Gastroesophageal sphincter (tissue), 4 donors: ENCODE results near the gene AGBL4. TPM values are rescaled to one million over a fixed set of nuclear protein-coding genes. Genes with fewer than 3 reads are reported as not detected.
"Not testable (repeated sequence)": the region's sequence is repeated elsewhere in the genome, so short reads cannot be mapped to it uniquely, and the experiment has no call there.

Experiments used
- ATAC-seq: fragments of 150-250 bp; one replicate; pipeline ENCODE4 v1.9.1; 2016; ENCODE audit warnings: mild to moderate bottlenecking, moderate library complexity
- H3K27ac ChIP-seq, 4 donors: fragments of 200-600 bp; sonication (generic) in 3 of 4; 1 replicate in 3 of 4; 2 replicates in 1 of 4; pipeline ENCODE4 v1.5.1; 2016 to 2019
- H3K27me3 ChIP-seq: fragments of 200-600 bp; sonication (generic); one replicate; pipeline ENCODE4 v1.5.1; 2019
- H3K36me3 ChIP-seq, 2 donors: fragments of 200-600 bp; sonication (generic); one replicate each; pipeline ENCODE4 v1.5.1; 2019; ENCODE audit warnings: control low read depth in 1 of 2
- H3K4me1 ChIP-seq, 3 donors: fragments of 200-600 bp; sonication (generic); 1 replicate in 2 of 3; 2 replicates in 1 of 3; pipeline ENCODE4 v1.5.1; 2016 to 2019; ENCODE audit warnings: control low read depth in 2 of 3
- H3K4me3 ChIP-seq, 2 donors: fragments of 200-600 bp; sonication (generic); one replicate each; pipeline ENCODE4 v1.5.1; 2019; ENCODE audit warnings: mild to moderate bottlenecking in 1 of 2, moderate library complexity in 1 of 2
- H3K9me3 ChIP-seq, 3 donors: fragments of 200-600 bp; sonication (generic); one replicate each; pipeline ENCODE4 v1.5.1; 2017 to 2019; ENCODE audit warnings: control low read depth in 2 of 3
- EP300 ChIP-seq: sonication (generic); formaldehyde crosslinking; IDR thresholded peaks from one replicate; pipeline ENCODE4 v1.6.1; 2017; ENCODE audit warnings: antibody characterized with exemption, mild to moderate bottlenecking
- POLR2A ChIP-seq, 2 donors: fragments of 450-650 bp; IDR thresholded peaks; one replicate each; pipeline ENCODE4 v1.6.1; 2017; ENCODE audit warnings: antibody characterized with exemption in 2 of 2, mild to moderate bottlenecking in 2 of 2, moderate library complexity in 1 of 2
- POLR2AphosphoS5 ChIP-seq: sonication (generic); formaldehyde crosslinking; IDR thresholded peaks from one replicate; pipeline ENCODE4 v1.6.1; 2017; ENCODE audit warnings: antibody characterized with exemption
- WGBS, 2 donors: methylation state at CpG; one replicate each; pipeline ENCODE4 v1.1.5; 2018; ENCODE audit warnings: low coverage in 1 of 2; 5-methylcytosine and 5-hydroxymethylcytosine counted together
- total RNA-seq, 4 donors: library from RNA; depleted of rRNA; stranded (reverse); fragments of >200 nt; gene quantifications; one replicate each; pipeline ENCODE4 v1.1.0, GENCODE V29; 2016
- TF ChIP-seq, protein P1 (sequence below), 4 experiments: fragments of 200-600 bp in 2 of 4; fragments of 450-650 bp in 2 of 4; sonication (generic) in 1 of 4; IDR thresholded peaks; one replicate each; pipeline ENCODE4 v1.5.1; 2017 to 2019; ENCODE audit warnings: antibody characterized with exemption in 4 of 4, mild to moderate bottlenecking in 2 of 4, moderate library complexity in 2 of 4

The AGBL4 gene
- total RNA-seq, 4 donors from 2014 or later, result 1.6 TPM; not detected in 3

DNA sequence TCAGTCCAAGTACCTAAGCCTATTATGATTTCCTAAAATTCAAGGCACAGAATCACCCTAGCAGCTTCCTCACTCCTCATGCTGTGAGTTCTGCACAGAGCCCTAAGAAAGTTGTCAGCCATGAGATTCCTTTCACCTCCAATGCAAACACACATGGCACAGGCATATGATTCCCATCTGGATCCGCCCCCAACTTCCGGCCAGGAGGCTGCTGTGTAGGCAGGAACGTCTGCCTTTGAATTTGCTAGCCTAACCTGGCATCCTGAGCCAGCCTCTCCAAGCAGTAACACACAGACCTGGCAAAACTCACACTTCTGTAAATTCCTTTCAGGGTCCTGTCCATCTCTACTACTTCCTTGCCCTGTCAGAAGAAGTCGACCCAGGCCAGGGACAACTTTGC is 726.0 kb downstream of the AGBL4 start:
- H3K4me1 ChIP-seq, result no peaks in the 10 kb centered on the region
- no peaks in the 10 kb centered on the region for H3K36me3 ChIP-seq
- ATAC-seq, result no peak
- no peak overlapping the region for H3K27ac ChIP-seq
- H3K4me3 ChIP-seq, result no peak overlapping the region
- H3K27me3 ChIP-seq, result no peaks in the 10 kb centered on the region
- peaks cover 0 to 14% (median 0%) of the 10 kb centered on the region in 3 donors for H3K9me3 ChIP-seq
- 30 to 38% methylated on average over 4 of the region's 4 CpGs for WGBS, 2 donors
- TF ChIP-seq POLR2A (IDR thresholded peaks at IDR 0.05), result no peak
- TF ChIP-seq EP300, result no peak
- TF ChIP-seq, protein P1, sequence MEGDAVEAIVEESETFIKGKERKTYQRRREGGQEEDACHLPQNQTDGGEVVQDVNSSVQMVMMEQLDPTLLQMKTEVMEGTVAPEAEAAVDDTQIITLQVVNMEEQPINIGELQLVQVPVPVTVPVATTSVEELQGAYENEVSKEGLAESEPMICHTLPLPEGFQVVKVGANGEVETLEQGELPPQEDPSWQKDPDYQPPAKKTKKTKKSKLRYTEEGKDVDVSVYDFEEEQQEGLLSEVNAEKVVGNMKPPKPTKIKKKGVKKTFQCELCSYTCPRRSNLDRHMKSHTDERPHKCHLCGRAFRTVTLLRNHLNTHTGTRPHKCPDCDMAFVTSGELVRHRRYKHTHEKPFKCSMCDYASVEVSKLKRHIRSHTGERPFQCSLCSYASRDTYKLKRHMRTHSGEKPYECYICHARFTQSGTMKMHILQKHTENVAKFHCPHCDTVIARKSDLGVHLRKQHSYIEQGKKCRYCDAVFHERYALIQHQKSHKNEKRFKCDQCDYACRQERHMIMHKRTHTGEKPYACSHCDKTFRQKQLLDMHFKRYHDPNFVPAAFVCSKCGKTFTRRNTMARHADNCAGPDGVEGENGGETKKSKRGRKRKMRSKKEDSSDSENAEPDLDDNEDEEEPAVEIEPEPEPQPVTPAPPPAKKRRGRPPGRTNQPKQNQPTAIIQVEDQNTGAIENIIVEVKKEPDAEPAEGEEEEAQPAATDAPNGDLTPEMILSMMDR (IDR thresholded peaks at IDR 0.05), result no peak
- TF ChIP-seq POLR2AphosphoS5, result no peak

DNA sequence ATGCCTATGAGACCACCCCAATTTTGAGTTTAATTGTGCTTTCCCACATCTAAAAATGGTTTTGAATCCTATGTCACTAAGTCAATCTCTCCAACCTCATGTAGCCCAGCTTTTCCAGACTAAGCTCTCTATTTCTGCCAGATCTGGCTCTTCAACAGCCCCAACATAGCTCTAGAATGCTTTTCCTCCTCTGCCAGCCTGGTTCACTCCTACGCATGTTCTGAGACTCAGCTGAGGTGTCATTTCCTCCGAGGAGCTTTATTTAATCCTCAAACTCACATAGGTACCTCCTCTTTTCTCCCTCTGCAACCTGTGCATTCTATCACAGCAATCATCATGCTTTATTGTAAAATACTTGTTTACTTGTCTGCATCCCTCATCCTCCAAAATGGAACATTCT is 729.2 kb downstream of the AGBL4 start:
- H3K36me3 ChIP-seq, result no peaks in the 10 kb centered on the region
- H3K4me3 ChIP-seq, result no peak overlapping the region
- no peak overlapping the region for H3K27ac ChIP-seq
- no peak for ATAC-seq
- H3K4me1 ChIP-seq, result no peaks in the 10 kb centered on the region
- TF ChIP-seq EP300 (no peak), POLR2A (IDR thresholded peaks at IDR 0.05) (no peak), POLR2AphosphoS5 (no peak)
- TF ChIP-seq, protein P1 (IDR thresholded peaks at IDR 0.05), result no peak
- peaks cover 0 to 12% (median 0%) of the 10 kb centered on the region in 3 donors for H3K9me3 ChIP-seq
- H3K27me3 ChIP-seq, result no peaks in the 10 kb centered on the region
- 75 to 82% methylated on average over 2 of the region's 2 CpGs for WGBS, 2 donors

DNA sequence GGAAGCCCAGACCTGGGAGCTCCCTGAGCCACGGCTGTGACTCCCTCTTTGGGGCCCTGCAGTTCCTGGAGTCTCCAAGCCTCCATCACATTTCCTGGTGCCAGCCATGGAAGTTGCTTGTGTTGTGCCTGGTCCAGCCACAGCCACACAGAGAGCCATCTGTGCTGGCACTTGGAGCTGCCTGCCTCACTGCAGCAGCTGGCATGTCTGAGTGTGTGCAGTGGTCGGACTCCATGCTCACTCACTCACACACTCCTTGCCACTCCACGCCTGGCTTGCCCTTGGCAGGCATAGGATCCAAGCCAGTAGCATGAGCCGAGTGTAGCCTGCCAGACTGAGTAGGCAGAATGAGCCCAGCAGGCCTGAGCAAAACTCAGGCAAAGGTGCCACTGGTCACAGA is 730.7 kb downstream of the AGBL4 start:
- Histone ChIP-seq H3K27me3 (no peaks in the 10 kb centered on the region), H3K27ac (no peak overlapping the region), H3K4me1 (no peaks in the 10 kb centered on the region), H3K4me3 (no peak overlapping the region), H3K9me3 (peaks cover 0 to 12% (median 0%) of the 10 kb centered on the region in 3 donors), H3K36me3 (no peaks in the 10 kb centered on the region)
- no peak for ATAC-seq
- TF ChIP-seq POLR2A (IDR thresholded peaks at IDR 0.05) (no peak), EP300 (no peak), POLR2AphosphoS5 (no peak)
- TF ChIP-seq, protein P1 (IDR thresholded peaks at IDR 0.05), result no peak
- WGBS, 2 donors, result 33 to 77% methylated on average over 1 to 3 of the region's 4 CpGs

DNA sequence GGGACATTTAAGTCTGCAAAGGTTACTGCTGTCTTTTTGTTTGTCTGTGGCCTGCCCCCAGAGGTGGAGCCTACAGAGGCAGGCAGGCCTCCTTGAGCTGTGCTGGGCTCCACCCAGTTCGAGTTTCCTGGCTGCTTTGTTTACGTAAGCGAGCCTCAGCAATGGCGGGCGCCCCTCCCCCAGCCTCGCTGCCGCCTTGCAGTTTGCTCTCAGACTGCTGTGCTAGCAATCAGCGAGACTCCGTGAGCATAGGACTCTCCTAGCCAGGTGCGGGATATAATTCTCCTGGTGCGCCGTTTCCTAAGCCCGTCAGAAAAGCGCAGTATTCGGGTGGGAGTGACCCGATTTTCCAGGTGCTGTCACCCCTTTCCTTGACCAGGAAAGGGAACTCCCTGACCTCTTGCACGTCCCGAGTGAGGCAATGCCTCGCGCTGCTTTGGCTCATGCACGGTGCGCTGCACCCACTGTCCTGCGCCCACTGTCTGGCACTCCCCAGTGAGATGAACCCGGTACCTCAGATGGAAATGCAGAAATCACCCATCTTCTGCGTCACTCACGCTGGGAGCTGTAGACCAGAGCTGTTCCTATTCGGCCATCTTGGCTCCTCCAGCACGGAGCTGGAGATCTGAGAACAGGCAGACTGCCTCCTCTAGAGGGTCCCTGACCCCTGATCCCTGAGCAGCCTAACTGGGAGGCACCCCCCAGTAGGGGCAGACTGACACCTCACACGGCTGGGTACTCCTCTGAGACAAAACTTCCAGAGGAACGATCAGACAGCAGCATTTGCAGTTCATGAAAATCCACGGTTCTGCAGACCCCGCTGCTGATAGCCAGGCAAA is 766.3 kb downstream of the AGBL4 start:
- H3K27me3 ChIP-seq, ATAC-seq, H3K4me1 ChIP-seq, H3K27ac ChIP-seq, H3K4me3 ChIP-seq, H3K36me3 ChIP-seq: not testable (repeated sequence)
- WGBS, 2 donors, result 89% methylated on average over 10 of the region's 32 CpGs; no CpG with 5 or more reads in 1 of the 2 donors
- H3K9me3 ChIP-seq, result peaks cover 0 to 25% (median 0%) of the 10 kb centered on the region in 3 donors

DNA sequence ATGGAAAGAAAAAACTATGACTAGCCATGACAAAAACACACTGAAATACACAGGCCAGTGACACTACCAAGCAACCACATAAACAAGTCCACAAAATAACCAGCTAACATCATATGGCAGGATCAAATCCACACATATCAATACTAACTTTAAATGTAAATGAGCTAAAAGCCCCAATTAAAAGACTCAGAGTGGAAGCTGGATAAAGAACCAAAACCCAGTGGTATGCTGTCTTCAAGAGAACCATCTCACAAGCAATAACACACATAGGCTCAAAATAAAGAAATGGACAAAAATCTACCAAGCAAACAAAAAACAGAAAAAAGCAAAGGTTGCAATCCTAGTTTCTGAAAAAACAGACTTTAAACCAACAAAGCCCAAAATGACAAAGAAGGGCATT is 770.8 kb downstream of the AGBL4 start:
- no peaks in the 10 kb centered on the region for H3K4me1 ChIP-seq
- no peak overlapping the region for H3K4me3 ChIP-seq
- no peaks in the 10 kb centered on the region for H3K27me3 ChIP-seq
- H3K27ac ChIP-seq, result no peak overlapping the region
- H3K9me3 ChIP-seq, result peaks cover 0 to 41% (median 0%) of the 10 kb centered on the region in 3 donors
- no peak for ATAC-seq
- H3K36me3 ChIP-seq, result no peaks in the 10 kb centered on the region
- TF ChIP-seq POLR2A (IDR thresholded peaks at IDR 0.05) (no peak), EP300 (no peak)
- TF ChIP-seq, protein P1 (IDR thresholded peaks at IDR 0.05), result no peak
